ENCODE results near the gene SKI. TPM values are rescaled to one million over a fixed set of nuclear protein-coding genes. Genes with fewer than 3 reads are reported as not detected.
A peak's percentile ranks its signal among the peaks of the same experiment; 100 is the strongest.

SKI gene
- total RNA-seq, 1 donor, result 36.6 TPM

DNA sequence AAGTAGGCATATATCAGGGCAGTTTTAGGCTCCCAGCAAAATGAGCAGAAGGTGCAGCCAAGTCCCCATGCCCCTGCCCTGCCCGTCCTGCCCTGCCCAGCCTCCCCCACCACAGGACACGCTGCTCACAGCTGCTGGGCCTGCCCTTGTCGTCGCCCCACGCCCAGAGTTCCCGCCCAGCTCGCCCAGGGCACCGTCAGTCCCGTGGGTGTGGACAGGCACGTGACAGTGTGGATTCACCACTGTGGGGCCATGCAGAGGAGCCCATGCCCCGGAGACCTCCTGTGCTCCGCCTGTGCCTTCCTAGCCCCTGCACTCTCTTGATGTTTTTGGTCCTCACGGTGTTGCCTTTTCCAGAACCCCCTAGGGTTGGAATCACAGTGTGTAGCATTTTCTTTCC is 40.5 kb upstream of the SKI start:
- no peak overlapping the region for H3K4me3 ChIP-seq (ENCODE audit: low read depth, low read length)
- TF ChIP-seq, protein P1, sequence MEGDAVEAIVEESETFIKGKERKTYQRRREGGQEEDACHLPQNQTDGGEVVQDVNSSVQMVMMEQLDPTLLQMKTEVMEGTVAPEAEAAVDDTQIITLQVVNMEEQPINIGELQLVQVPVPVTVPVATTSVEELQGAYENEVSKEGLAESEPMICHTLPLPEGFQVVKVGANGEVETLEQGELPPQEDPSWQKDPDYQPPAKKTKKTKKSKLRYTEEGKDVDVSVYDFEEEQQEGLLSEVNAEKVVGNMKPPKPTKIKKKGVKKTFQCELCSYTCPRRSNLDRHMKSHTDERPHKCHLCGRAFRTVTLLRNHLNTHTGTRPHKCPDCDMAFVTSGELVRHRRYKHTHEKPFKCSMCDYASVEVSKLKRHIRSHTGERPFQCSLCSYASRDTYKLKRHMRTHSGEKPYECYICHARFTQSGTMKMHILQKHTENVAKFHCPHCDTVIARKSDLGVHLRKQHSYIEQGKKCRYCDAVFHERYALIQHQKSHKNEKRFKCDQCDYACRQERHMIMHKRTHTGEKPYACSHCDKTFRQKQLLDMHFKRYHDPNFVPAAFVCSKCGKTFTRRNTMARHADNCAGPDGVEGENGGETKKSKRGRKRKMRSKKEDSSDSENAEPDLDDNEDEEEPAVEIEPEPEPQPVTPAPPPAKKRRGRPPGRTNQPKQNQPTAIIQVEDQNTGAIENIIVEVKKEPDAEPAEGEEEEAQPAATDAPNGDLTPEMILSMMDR (IDR thresholded peaks at IDR 0.05; ENCODE audit: insufficient read depth, low read length), result no peak
- no peak for DNase-seq (ENCODE audit: low read depth)

DNA sequence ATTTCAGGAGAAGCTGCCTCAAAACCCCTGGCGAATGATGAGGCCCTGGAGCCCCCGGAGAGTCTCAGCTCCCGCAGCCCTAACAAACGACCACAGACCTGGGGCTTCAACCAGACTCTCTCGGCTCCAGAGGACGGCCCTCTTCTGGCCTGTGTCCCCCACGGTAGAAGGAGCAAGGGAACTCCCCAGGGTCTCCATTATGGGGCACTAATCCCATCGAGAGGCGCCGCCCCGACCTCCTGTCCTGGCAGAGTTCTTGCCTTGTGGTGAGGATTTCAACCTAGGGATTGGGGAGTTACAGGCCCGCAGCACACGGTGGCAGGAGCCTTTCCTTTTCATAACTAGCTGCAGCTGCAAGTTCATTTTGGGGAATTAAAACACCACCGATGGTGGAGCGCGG is 39.8 kb upstream of the SKI start:
- H3K4me3 ChIP-seq (ENCODE audit: low read depth, low read length), result no peak overlapping the region
- TF ChIP-seq, protein P1 (IDR thresholded peaks at IDR 0.05; ENCODE audit: insufficient read depth, low read length), result no peak
- no peak for DNase-seq (ENCODE audit: low read depth)

DNA sequence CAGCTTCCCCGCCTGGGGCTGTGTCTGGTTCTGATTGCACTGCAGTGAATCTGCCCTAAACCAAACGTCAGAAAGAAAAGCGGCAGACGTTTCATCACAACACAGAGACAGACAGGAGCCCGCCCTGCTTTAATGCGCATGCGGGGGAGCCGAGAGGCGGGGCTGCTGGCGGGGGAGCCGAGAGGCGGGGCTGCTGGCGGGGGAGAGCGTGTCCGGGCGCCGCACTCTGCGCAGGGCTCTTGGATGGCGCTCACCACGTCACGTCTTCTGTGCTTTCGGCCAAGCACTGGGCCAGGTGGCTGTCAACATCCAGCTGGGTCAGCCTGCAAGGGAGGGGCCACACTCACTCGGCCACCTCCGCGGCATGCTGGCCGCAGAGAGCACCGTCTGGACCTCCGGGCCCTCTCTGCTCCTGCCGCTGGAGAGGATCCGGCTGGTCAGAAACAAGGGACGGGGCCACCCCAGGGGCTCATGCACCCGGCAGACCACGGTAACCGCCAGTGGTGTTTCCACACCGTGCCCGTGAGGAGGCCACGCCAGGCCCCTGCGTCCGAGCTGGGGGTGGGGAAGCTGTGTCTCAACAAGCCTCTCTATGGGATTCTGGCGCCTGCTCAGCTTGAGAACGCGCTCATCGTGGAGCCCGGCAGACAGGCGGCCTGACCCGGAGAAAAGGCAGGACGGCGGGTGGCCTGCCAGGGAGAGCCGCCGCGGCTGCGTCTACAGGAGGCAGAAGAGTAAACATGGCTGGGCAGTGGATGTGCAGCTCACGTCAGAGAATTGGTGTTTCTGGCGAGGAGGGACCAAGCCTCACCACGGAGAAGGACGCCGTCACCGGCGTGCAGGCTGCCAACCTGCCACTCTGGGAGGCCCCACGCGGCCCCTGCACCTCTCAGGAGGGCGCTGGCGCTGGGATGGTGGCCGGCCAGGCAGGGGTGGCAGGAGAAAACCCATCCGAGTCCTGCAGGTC is 38.4 kb upstream of the SKI start:
- TF ChIP-seq, protein P1 (IDR thresholded peaks at IDR 0.05; ENCODE audit: insufficient read depth, low read length), result no peak
- peak overlapping the region; percentile 71 for H3K4me3 ChIP-seq (ENCODE audit: low read depth, low read length)
- peak; percentile 95 for DNase-seq (ENCODE audit: low read depth)

DNA sequence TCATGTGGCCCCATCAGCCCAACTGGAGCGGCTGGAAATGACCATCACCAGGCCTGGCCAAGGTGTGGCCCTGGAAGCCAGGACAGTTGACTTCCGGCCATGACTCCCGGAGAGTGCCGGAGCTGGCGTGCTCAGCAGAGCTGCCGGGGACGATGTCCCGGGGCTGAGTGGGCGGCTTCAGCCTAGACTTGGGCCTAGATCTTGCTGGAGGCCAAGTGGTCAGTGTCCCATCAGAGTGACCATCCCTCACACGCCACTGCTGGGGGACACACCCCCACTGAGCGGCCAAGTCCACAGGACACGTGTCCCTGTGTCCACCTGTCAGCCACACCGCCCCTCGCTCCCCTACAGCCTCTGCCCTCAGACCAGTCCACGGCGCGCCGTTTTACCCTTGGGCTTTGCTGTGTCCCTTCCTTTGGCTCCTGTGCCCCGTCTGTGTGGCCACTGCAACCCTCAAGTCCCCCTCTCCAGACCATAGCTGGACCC is 37.6 kb upstream of the SKI start:
- peak overlapping the region; percentile 71 for H3K4me3 ChIP-seq (ENCODE audit: low read depth, low read length)
- no peak for DNase-seq (ENCODE audit: low read depth)
- TF ChIP-seq, protein P1 (IDR thresholded peaks at IDR 0.05; ENCODE audit: insufficient read depth, low read length), result no peak

DNA sequence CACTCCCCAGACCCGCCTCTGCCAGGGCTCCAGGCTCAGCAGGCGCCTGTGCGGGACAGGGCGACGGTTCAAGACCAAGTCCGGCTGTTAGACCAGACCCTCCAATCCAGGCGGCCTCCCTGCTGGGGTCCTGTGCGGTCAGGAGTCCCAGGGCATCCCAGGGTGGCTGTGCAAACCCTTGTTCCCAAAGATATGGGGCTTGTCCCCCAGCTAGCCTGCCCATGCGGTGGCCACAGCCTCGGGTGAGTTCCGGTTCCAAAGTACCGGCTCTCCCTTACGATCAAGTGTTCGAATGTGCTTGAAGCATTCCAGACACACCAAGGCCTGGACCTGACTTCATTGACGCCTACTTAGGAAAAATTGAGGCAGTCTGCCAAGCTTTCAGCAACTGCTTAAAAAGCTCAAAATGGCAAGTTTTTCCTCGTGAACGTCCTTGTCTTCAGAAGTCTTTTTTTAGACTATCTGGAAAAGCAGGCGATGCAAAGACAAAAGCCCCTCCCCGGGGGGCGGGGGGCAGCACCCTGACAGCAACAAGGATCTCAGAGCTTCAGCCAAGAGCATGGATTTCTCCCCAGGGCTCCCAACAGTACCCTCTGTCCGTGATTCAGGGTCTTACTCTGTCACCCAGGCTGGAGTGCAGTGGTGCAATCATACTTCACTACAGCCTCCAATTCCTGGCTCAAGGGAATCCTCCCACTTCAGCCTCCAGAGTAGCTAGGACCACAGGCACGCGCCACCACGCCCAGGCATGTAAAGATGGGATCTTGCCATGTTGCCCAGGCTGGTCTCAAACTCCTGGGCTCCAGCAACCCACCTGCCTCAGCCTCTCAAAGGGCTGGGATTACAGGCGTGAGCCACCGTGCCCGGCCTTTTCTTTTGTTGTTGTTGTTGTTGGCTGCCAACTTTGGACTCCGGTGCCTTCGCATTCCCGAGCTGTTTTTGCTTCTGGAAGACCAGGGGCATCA is 35.8 kb upstream of the SKI start:
- peak; percentile 94 for DNase-seq (ENCODE audit: low read depth)
- TF ChIP-seq, protein P1 (IDR thresholded peaks at IDR 0.05; ENCODE audit: insufficient read depth, low read length), result no peak
- H3K4me3 ChIP-seq (ENCODE audit: low read depth, low read length), result peak overlapping the region; percentile 43

DNA sequence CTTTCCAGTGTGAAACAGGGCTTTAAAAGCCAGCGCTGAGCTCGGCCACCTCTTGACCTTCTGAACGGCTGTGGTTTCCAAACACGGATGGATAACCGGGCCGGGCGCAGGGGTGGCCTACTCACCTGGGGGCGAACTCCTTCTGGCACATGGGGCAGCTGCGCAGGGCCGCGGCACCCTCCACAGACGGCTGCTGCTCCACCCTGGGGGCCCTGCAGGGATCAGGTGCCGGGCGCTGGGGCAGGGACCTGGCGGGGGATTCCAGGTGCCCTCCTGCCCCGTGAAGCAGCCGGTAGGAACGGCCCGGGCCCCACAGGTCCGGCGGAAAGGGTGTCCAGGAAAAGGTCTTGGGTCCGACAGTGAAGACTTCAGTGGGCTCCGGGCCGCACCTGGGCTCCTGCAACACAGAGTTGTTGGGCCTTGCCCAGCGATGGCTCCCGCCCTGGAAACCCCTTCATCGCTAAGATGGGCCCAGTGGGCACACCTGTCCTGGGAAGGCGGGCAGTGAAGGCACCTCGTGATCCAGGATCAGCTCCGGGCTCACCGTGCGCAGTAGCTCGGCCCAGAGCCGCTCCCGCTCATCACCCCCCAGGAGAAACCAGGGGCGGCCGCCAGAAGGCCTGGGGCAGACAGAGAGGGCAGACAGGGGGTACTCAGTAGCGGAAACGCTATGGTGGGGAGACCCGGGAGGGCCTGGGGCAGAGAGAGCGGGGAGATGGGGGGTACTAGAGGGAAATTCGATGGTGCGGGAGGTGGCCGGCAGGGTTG is 34.4 kb upstream of the SKI start:
- peak overlapping the region; percentile 60 for H3K4me3 ChIP-seq (ENCODE audit: low read depth, low read length)
- no peak for DNase-seq (ENCODE audit: low read depth)
- TF ChIP-seq, protein P1 (IDR thresholded peaks at IDR 0.05; ENCODE audit: insufficient read depth, low read length), result no peak
